Type B pancreatic cell (in vitro differentiated cells): ENCODE measurements around the gene EBF3. TPM values are rescaled to one million over a fixed set of nuclear protein-coding genes. Genes with fewer than 3 reads are reported as not detected.
A peak's percentile ranks its signal among the peaks of the same experiment; 100 is the strongest.

ENCODE experiments used
- DNase-seq: peaks from one replicate; pipeline ENCODE4 v3.0.0; 2021; ENCODE audit warnings: mixed read lengths; ENCODE audit not compliant: unreplicated experiment; ENCODE audit errors: extremely low spot score
- H3K27ac Mint-ChIP-seq: 2 replicates; pipeline ENCODE4 v1.8.0; 2021; ENCODE audit warnings: mild to moderate bottlenecking, mixed read lengths
- H3K27me3 Mint-ChIP-seq: 2 replicates; pipeline ENCODE4 v1.8.0; 2021; ENCODE audit warnings: mixed read lengths
- H3K36me3 Mint-ChIP-seq: 2 replicates; pipeline ENCODE4 v1.8.0; 2021; ENCODE audit warnings: mixed read lengths
- H3K4me1 Mint-ChIP-seq: one replicate; pipeline ENCODE4 v1.8.0; 2021; ENCODE audit warnings: mixed read lengths; ENCODE audit not compliant: unreplicated experiment
- H3K4me3 Mint-ChIP-seq: 2 replicates; pipeline ENCODE4 v1.8.0; 2021; ENCODE audit warnings: mild to moderate bottlenecking, mixed read lengths
- H3K9me3 Mint-ChIP-seq: 2 replicates; pipeline ENCODE4 v1.8.0; 2021; ENCODE audit warnings: mixed read lengths
- CTCF ChIP-seq: fragments of 200-600 bp; sonication (generic); conservative IDR thresholded peaks from 2 replicates; pipeline ENCODE4 v1.5.0; 2021; ENCODE audit warnings: antibody characterized with exemption, mild to moderate bottlenecking
- total RNA-seq: library from RNA; stranded (reverse); gene quantifications from 2 replicates; pipeline ENCODE4 v1.2.1, GENCODE V29; 2021; ENCODE audit warnings: low replicate concordance

The EBF3 gene
- total RNA-seq, 1 donor from 2014 or later: 26.1 TPM

- H3K4me3 Mint-ChIP-seq: no peak overlapping the region
- peaks cover 57% of the 10 kb centered on the region for H3K27me3 Mint-ChIP-seq
- no peaks in the 10 kb centered on the region for H3K36me3 Mint-ChIP-seq
- H3K9me3 Mint-ChIP-seq: no peaks in the 10 kb centered on the region
- no peak overlapping the region for H3K27ac Mint-ChIP-seq
- DNase-seq: no peak
- H3K4me1 Mint-ChIP-seq: peaks cover 54% of the 10 kb centered on the region
- no peak for TF ChIP-seq CTCF
These were observed 14.7 kb downstream of the EBF3 start for GRCh38 chr10:129949411-129949810.

GRCh38 chr10:129946859-129947258 lies 17.2 kb downstream of the EBF3 start:
- no peak overlapping the region for H3K27ac Mint-ChIP-seq
- no peak for DNase-seq
- H3K9me3 Mint-ChIP-seq: no peaks in the 10 kb centered on the region
- H3K4me3 Mint-ChIP-seq: peak overlapping the region; percentile 24
- no peaks in the 10 kb centered on the region for H3K36me3 Mint-ChIP-seq
- no peak for TF ChIP-seq CTCF
- H3K4me1 Mint-ChIP-seq: peaks cover 41% of the 10 kb centered on the region
- H3K27me3 Mint-ChIP-seq: peaks cover 51% of the 10 kb centered on the region

- H3K27ac Mint-ChIP-seq: peak overlapping the region; percentile 11
- no peak for TF ChIP-seq CTCF
- H3K4me1 Mint-ChIP-seq: peaks cover 38% of the 10 kb centered on the region
- DNase-seq: no peak
- H3K36me3 Mint-ChIP-seq: no peaks in the 10 kb centered on the region
- H3K27me3 Mint-ChIP-seq: peaks cover 48% of the 10 kb centered on the region
- H3K9me3 Mint-ChIP-seq: no peaks in the 10 kb centered on the region
- peak overlapping the region; percentile 24 for H3K4me3 Mint-ChIP-seq
These were observed 17.9 kb downstream of the EBF3 start for GRCh38 chr10:129945941-129946760.

GRCh38 chr10:129945526-129945925 lies 18.5 kb downstream of the EBF3 start:
- Mint-ChIP-seq H3K9me3 (no peaks in the 10 kb centered on the region), H3K4me1 (peaks cover 31% of the 10 kb centered on the region), H3K36me3 (no peaks in the 10 kb centered on the region), H3K27me3 (peaks cover 41% of the 10 kb centered on the region), H3K27ac (peak overlapping the region; percentile 11), H3K4me3 (peak overlapping the region; percentile 24)
- DNase-seq: no peak
- TF ChIP-seq CTCF: no peak

GRCh38 chr10:129945064-129945463 lies 19.0 kb downstream of the EBF3 start:
- Mint-ChIP-seq H3K36me3 (no peaks in the 10 kb centered on the region), H3K27ac (no peak overlapping the region), H3K27me3 (peaks cover 37% of the 10 kb centered on the region), H3K9me3 (no peaks in the 10 kb centered on the region), H3K4me3 (no peak overlapping the region), H3K4me1 (peaks cover 27% of the 10 kb centered on the region)
- no peak for DNase-seq
- no peak for TF ChIP-seq CTCF
